Neural progenitor cell (in vitro differentiated cells): ENCODE data around the gene KCNH2. TPM values are rescaled to one million over a fixed set of nuclear protein-coding genes. Genes with fewer than 3 reads are reported as not detected.

Experiments
- DNase-seq: peaks from one replicate; pipeline ENCODE4 v3.0.0-alpha.2; 2016; ENCODE audit warnings: low spot score
- H2AFZ ChIP-seq: fragments of 200-600 bp; sonication (generic); replicated peaks from 2 replicates; pipeline ENCODE4 v1.6.1; 2016; ENCODE audit warnings: antibody characterized with exemption
- H3F3A ChIP-seq: fragments of 200-600 bp; sonication (generic); 2 replicates; pipeline ENCODE4 v1.6.1; 2016; ENCODE audit warnings: antibody characterized with exemption, low read depth
- H3K27ac ChIP-seq: fragments of 200-600 bp; sonication (generic); 2 replicates; pipeline ENCODE4 v1.5.1; 2016; ENCODE audit warnings: mild to moderate bottlenecking
- H3K27me3 ChIP-seq: fragments of 200-600 bp; sonication (generic); 2 replicates; pipeline ENCODE4 v1.6.1; 2016; ENCODE audit warnings: mild to moderate bottlenecking, moderate library complexity
- H3K36me3 ChIP-seq: fragments of 200-600 bp; sonication (generic); 2 replicates; pipeline ENCODE4 v1.5.1; 2016
- H3K4me1 ChIP-seq: fragments of 200-600 bp; sonication (generic); 2 replicates; pipeline ENCODE4 v1.6.1; 2016; ENCODE audit warnings: mixed run types
- H3K4me2 ChIP-seq: fragments of 200-600 bp; sonication (generic); 2 replicates; pipeline ENCODE4 v1.6.1; 2016
- H3K4me3 ChIP-seq: fragments of 200-600 bp; sonication (generic); 2 replicates; pipeline ENCODE4 v1.5.1; 2016
- H3K79me2 ChIP-seq: fragments of 200-600 bp; sonication (generic); 2 replicates; pipeline ENCODE4 v1.6.1; 2016; ENCODE audit warnings: low read depth
- H3K9ac ChIP-seq: fragments of 200-600 bp; sonication (generic); 2 replicates; pipeline ENCODE4 v1.6.1; 2016
- H3K9me3 ChIP-seq: fragments of 200-600 bp; sonication (generic); 2 replicates; pipeline ENCODE4 v1.5.1; 2016; ENCODE audit warnings: low read depth
- H4K20me1 ChIP-seq: fragments of 200-600 bp; sonication (generic); 2 replicates; pipeline ENCODE4 v1.6.1; 2016; ENCODE audit warnings: low read depth
- H3K27ac Mint-ChIP-seq: 3 replicates; pipeline ENCODE4 v1.8.0; 2021; ENCODE audit warnings: mixed read lengths
- H3K27me3 Mint-ChIP-seq: 2 replicates; pipeline ENCODE4 v1.8.0; 2022; ENCODE audit warnings: low read depth, mild to moderate bottlenecking, inconsistent platforms, moderate library complexity, mixed read lengths; ENCODE audit not compliant: insufficient read depth
- H3K36me3 Mint-ChIP-seq: 3 replicates; pipeline ENCODE4 v1.8.0; 2021; ENCODE audit warnings: mixed read lengths
- H3K4me1 Mint-ChIP-seq: 3 replicates; pipeline ENCODE4 v1.8.0; 2021; ENCODE audit warnings: mixed read lengths
- H3K4me3 Mint-ChIP-seq: 3 replicates; pipeline ENCODE4 v1.8.0; 2021; ENCODE audit warnings: mild to moderate bottlenecking, moderate library complexity, mixed read lengths
- H3K9me3 Mint-ChIP-seq: 3 replicates; pipeline ENCODE4 v1.8.0; 2020; ENCODE audit warnings: mixed read lengths
- CTCF ChIP-seq: fragments of 200-600 bp; sonication (generic); IDR thresholded peaks from 2 replicates; pipeline ENCODE4 v1.5.1; 2017; ENCODE audit warnings: antibody characterized with exemption, mild to moderate bottlenecking
- EZH2 ChIP-seq: fragments of 200-600 bp; sonication (generic); IDR thresholded peaks from 2 replicates; pipeline ENCODE4 v1.6.1; 2017; ENCODE audit warnings: antibody characterized with exemption, mild to moderate bottlenecking, moderate library complexity
- EZH2phosphoT487 ChIP-seq: fragments of 200-600 bp; sonication (generic); IDR thresholded peaks from 2 replicates; pipeline ENCODE4 v1.6.1; 2017; ENCODE audit warnings: antibody characterized with exemption
- total RNA-seq: library from RNA; depleted of rRNA; stranded (reverse); fragments of >200 nt; gene quantifications from 2 replicates; pipeline ENCODE4 v1.2.3, GENCODE V29; 2015; ENCODE audit warnings: low replicate concordance

KCNH2 gene
- total RNA-seq, 1 donor from 2014 or later: 2.6 TPM

- no peak overlapping the region for H3K27ac ChIP-seq
- peaks cover 21% of the 10 kb centered on the region for H3K4me1 ChIP-seq
- peak overlapping the region; percentile 41 for H3K4me3 Mint-ChIP-seq
- TF ChIP-seq EZH2: no peak
- no peak for TF ChIP-seq EZH2phosphoT487
- TF ChIP-seq CTCF: no peak
- H3K79me2 ChIP-seq: no peaks in the 10 kb centered on the region
- H3K27me3 Mint-ChIP-seq: peaks cover 12% of the 10 kb centered on the region
- peaks cover 13% of the 10 kb centered on the region for H3F3A ChIP-seq
- H2AFZ ChIP-seq: no peak overlapping the region
- H3K9ac ChIP-seq: no peak overlapping the region
- H3K9me3 Mint-ChIP-seq: peaks cover 9% of the 10 kb centered on the region
- no peak overlapping the region for H3K4me3 ChIP-seq
- no peaks in the 10 kb centered on the region for H3K36me3 Mint-ChIP-seq
- H4K20me1 ChIP-seq: peaks cover under 1% of the 10 kb centered on the region
- no peaks in the 10 kb centered on the region for H3K9me3 ChIP-seq
- no peak overlapping the region for H3K4me2 ChIP-seq
- peaks cover 31% of the 10 kb centered on the region for H3K4me1 Mint-ChIP-seq
- no peaks in the 10 kb centered on the region for H3K36me3 ChIP-seq
- H3K27me3 ChIP-seq: peaks cover 8% of the 10 kb centered on the region
- no peak for DNase-seq
- no peak overlapping the region for H3K27ac Mint-ChIP-seq
Measured at GRCh38 chr7:150989456-150989855, 11.3 kb upstream of the KCNH2 start.

GRCh38 chr7:150988230-150989226 is 10.4 kb upstream of the KCNH2 start:
- Histone ChIP-seq H3K4me3 (peak overlapping the region; percentile 38), H3K4me1 (peaks cover 12% of the 10 kb centered on the region), H3K9ac (no peak overlapping the region), H3K27me3 (peaks cover 12% of the 10 kb centered on the region), H3K79me2 (no peaks in the 10 kb centered on the region), H3K36me3 (no peaks in the 10 kb centered on the region), H3K4me2 (peak overlapping the region; percentile 66), H4K20me1 (peaks cover 3% of the 10 kb centered on the region), H3K27ac (no peak overlapping the region), H2AFZ (peak overlapping the region; percentile 57), H3F3A (peaks cover 5% of the 10 kb centered on the region), H3K9me3 (no peaks in the 10 kb centered on the region)
- Mint-ChIP-seq H3K4me1 (peaks cover 26% of the 10 kb centered on the region), H3K9me3 (peaks cover 9% of the 10 kb centered on the region), H3K27me3 (peaks cover 14% of the 10 kb centered on the region), H3K36me3 (no peaks in the 10 kb centered on the region), H3K27ac (no peak overlapping the region), H3K4me3 (peak overlapping the region; percentile 69)
- TF ChIP-seq CTCF (peak; percentile 92), EZH2 (no peak), EZH2phosphoT487 (no peak)
- peak; percentile 84 for DNase-seq

- Mint-ChIP-seq H3K9me3 (peaks cover 7% of the 10 kb centered on the region), H3K27me3 (peaks cover 32% of the 10 kb centered on the region), H3K36me3 (no peaks in the 10 kb centered on the region), H3K4me3 (no peak overlapping the region), H3K4me1 (peaks cover 20% of the 10 kb centered on the region), H3K27ac (no peak overlapping the region)
- TF ChIP-seq CTCF: no peak
- no peak for TF ChIP-seq EZH2phosphoT487
- TF ChIP-seq EZH2: no peak
- Histone ChIP-seq H3K9me3 (no peaks in the 10 kb centered on the region), H3F3A (no peaks in the 10 kb centered on the region), H3K9ac (no peak overlapping the region), H3K79me2 (no peaks in the 10 kb centered on the region), H3K4me2 (no peak overlapping the region), H3K4me1 (no peaks in the 10 kb centered on the region), H3K27me3 (peaks cover 32% of the 10 kb centered on the region), H2AFZ (no peak overlapping the region), H3K36me3 (no peaks in the 10 kb centered on the region), H3K4me3 (no peak overlapping the region), H4K20me1 (peaks cover 3% of the 10 kb centered on the region), H3K27ac (no peak overlapping the region)
- no peak for DNase-seq
Measured at GRCh38 chr7:150986556-150986955, 8.4 kb upstream of the KCNH2 start.
